GM12878 (cell line): ENCODE data around the gene MAML3.

Experiments
- ESRRA ChIP-seq: IDR thresholded peaks from 2 replicates; pipeline ENCODE4 v1.6.1; 2012; ENCODE audit warnings: mild to moderate bottlenecking, low read length, improper control_type of control experiment
- EZH2 ChIP-seq: IDR thresholded peaks from 2 replicates; pipeline ENCODE4 v1.6.1; 2012; ENCODE audit warnings: low read depth, mild to moderate bottlenecking, control low read depth, inconsistent platforms, low read length, borderline replicate concordance; ENCODE audit not compliant: control insufficient read depth
- KDM1A ChIP-seq: fragments of 200-600 bp; sonication (generic); IDR thresholded peaks from 2 replicates; pipeline ENCODE4 v1.6.1; 2016; ENCODE audit warnings: borderline replicate concordance
- POLR2A ChIP-seq: IDR thresholded peaks from 2 replicates; pipeline ENCODE4 v1.6.1; 2011; ENCODE audit warnings: low read depth, mild to moderate bottlenecking, low read length
- TCF7 ChIP-seq: IDR thresholded peaks from 2 replicates; pipeline ENCODE4 v1.6.1; 2014; ENCODE audit warnings: antibody characterized with exemption, borderline replicate concordance
- TF ChIP-seq, protein P1 (sequence below), 3 experiments: IDR thresholded peaks in 2 of 3; conservative IDR thresholded peaks in 1 of 3; 2 replicates each; pipeline ENCODE4 v1.5.1; 2011; ENCODE audit warnings: low read depth in 3 of 3, low read length in 3 of 3, mild to moderate bottlenecking in 3 of 3, control low read depth in 2 of 3, moderate library complexity in 2 of 3, inconsistent platforms in 1 of 3, mixed read lengths in 1 of 3; ENCODE audit not compliant: control insufficient read depth in 2 of 3, insufficient read depth in 1 of 3; ENCODE audit errors: extremely low read depth in 1 of 3
- TF ChIP-seq, protein P2 (sequence below): fragments of 150-350 bp; IDR thresholded peaks from 2 replicates; pipeline ENCODE4 v1.6.1; 2016; ENCODE audit warnings: low read depth, low read length
- TF ChIP-seq, protein P3 (sequence below): IDR thresholded peaks from 2 replicates; pipeline ENCODE4 v1.6.1; 2012; ENCODE audit warnings: low read depth, low read length, improper control_type of control experiment

- TF ChIP-seq, protein P1, sequence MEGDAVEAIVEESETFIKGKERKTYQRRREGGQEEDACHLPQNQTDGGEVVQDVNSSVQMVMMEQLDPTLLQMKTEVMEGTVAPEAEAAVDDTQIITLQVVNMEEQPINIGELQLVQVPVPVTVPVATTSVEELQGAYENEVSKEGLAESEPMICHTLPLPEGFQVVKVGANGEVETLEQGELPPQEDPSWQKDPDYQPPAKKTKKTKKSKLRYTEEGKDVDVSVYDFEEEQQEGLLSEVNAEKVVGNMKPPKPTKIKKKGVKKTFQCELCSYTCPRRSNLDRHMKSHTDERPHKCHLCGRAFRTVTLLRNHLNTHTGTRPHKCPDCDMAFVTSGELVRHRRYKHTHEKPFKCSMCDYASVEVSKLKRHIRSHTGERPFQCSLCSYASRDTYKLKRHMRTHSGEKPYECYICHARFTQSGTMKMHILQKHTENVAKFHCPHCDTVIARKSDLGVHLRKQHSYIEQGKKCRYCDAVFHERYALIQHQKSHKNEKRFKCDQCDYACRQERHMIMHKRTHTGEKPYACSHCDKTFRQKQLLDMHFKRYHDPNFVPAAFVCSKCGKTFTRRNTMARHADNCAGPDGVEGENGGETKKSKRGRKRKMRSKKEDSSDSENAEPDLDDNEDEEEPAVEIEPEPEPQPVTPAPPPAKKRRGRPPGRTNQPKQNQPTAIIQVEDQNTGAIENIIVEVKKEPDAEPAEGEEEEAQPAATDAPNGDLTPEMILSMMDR (IDR thresholded peaks at IDR 0.05 in 2 of 3, conservative IDR thresholded peaks at IDR 0.05 in 1 of 3; ENCODE audit: control insufficient read depth in 2 of 3, extremely low read depth in 1 of 3, insufficient read depth in 1 of 3, low read depth in 3 of 3, low read length in 3 of 3) = no peak
- no peak for TF ChIP-seq KDM1A
- TF ChIP-seq, protein P2, sequence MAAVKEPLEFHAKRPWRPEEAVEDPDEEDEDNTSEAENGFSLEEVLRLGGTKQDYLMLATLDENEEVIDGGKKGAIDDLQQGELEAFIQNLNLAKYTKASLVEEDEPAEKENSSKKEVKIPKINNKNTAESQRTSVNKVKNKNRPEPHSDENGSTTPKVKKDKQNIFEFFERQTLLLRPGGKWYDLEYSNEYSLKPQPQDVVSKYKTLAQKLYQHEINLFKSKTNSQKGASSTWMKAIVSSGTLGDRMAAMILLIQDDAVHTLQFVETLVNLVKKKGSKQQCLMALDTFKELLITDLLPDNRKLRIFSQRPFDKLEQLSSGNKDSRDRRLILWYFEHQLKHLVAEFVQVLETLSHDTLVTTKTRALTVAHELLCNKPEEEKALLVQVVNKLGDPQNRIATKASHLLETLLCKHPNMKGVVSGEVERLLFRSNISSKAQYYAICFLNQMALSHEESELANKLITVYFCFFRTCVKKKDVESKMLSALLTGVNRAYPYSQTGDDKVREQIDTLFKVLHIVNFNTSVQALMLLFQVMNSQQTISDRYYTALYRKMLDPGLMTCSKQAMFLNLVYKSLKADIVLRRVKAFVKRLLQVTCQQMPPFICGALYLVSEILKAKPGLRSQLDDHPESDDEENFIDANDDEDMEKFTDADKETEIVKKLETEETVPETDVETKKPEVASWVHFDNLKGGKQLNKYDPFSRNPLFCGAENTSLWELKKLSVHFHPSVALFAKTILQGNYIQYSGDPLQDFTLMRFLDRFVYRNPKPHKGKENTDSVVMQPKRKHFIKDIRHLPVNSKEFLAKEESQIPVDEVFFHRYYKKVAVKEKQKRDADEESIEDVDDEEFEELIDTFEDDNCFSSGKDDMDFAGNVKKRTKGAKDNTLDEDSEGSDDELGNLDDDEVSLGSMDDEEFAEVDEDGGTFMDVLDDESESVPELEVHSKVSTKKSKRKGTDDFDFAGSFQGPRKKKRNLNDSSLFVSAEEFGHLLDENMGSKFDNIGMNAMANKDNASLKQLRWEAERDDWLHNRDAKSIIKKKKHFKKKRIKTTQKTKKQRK = no peak
- TF ChIP-seq POLR2A = no peak
- TF ChIP-seq, protein P3, sequence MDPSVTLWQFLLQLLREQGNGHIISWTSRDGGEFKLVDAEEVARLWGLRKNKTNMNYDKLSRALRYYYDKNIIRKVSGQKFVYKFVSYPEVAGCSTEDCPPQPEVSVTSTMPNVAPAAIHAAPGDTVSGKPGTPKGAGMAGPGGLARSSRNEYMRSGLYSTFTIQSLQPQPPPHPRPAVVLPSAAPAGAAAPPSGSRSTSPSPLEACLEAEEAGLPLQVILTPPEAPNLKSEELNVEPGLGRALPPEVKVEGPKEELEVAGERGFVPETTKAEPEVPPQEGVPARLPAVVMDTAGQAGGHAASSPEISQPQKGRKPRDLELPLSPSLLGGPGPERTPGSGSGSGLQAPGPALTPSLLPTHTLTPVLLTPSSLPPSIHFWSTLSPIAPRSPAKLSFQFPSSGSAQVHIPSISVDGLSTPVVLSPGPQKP = no peak
- no peak for TF ChIP-seq EZH2
- no peak for TF ChIP-seq TCF7
- no peak for TF ChIP-seq ESRRA
Measured at GRCh38 chr4:139955600-139955999, 198.4 kb downstream of the MAML3 start.
